ENCODE data around the gene BAG5. TPM values are rescaled to one million over a fixed set of nuclear protein-coding genes. Genes with fewer than 3 reads are reported as not detected.

Gene BAG5
- total RNA-seq, 1 experiment from 2014 or later = 28.9 TPM

- no peaks in the 10 kb centered on the region for H3K4me1 Mint-ChIP-seq (ENCODE audit: low read depth, unreplicated experiment)
- Histone ChIP-seq H3K36me3 (ENCODE audit: control insufficient read depth, insufficient read depth, low read length) (no peaks in the 10 kb centered on the region), H3K9me3 (no peaks in the 10 kb centered on the region), H3K4me3 (ENCODE audit: low read depth, low read length) (no peak overlapping the region), H3K4me1 (peaks cover 6% of the 10 kb centered on the region), H3K27me3 (replicated peaks; ENCODE audit: control insufficient read depth, insufficient read depth, low read length) (no peaks in the 10 kb centered on the region)
- intact Hi-C loops (cut with micrococcal nuclease; ENCODE audit: unreplicated experiment) = no loop called here
- no TSS peak for BruUV-seq (replicated peaks)
- no peak overlapping the region for H3K27ac Mint-ChIP-seq (ENCODE audit: unreplicated experiment)
- POLR2A ChIA-PET = no interaction called here
- H3K36me3 Mint-ChIP-seq (ENCODE audit: insufficient read depth, unreplicated experiment) = peaks cover 6% of the 10 kb centered on the region
- no peak overlapping the region for H3K4me3 Mint-ChIP-seq (ENCODE audit: unreplicated experiment)
- TF ChIP-seq, protein P1, sequence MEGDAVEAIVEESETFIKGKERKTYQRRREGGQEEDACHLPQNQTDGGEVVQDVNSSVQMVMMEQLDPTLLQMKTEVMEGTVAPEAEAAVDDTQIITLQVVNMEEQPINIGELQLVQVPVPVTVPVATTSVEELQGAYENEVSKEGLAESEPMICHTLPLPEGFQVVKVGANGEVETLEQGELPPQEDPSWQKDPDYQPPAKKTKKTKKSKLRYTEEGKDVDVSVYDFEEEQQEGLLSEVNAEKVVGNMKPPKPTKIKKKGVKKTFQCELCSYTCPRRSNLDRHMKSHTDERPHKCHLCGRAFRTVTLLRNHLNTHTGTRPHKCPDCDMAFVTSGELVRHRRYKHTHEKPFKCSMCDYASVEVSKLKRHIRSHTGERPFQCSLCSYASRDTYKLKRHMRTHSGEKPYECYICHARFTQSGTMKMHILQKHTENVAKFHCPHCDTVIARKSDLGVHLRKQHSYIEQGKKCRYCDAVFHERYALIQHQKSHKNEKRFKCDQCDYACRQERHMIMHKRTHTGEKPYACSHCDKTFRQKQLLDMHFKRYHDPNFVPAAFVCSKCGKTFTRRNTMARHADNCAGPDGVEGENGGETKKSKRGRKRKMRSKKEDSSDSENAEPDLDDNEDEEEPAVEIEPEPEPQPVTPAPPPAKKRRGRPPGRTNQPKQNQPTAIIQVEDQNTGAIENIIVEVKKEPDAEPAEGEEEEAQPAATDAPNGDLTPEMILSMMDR (IDR thresholded peaks at IDR 0.05; ENCODE audit: insufficient read depth in 1 of 2, low read depth in 1 of 2, low read length in 1 of 2, severe bottlenecking in 1 of 2, unreplicated experiment in 1 of 2) = no peak
- no peaks in the 10 kb centered on the region for H3K9me3 Mint-ChIP-seq (ENCODE audit: unreplicated experiment)
- DNase-seq = no peak
- CTCF ChIA-PET = interaction anchor here (2.7 to 3.6 kb wide), 2 partner anchors 26 kb away, joined by 13 to 49 read pairs; no protein-coding TSS in a partner anchor
- H3K27me3 Mint-ChIP-seq (ENCODE audit: insufficient read depth, unreplicated experiment) = no peaks in the 10 kb centered on the region
Measured at GRCh38 chr14:103544388-103545218, 17.9 kb downstream of the BAG5 start.

GRCh38 chr14:103543721-103544387, 18.6 kb downstream of the BAG5 start:
- Histone ChIP-seq H3K4me3 (ENCODE audit: low read depth, low read length) (no peak overlapping the region), H3K36me3 (ENCODE audit: control insufficient read depth, insufficient read depth, low read length) (no peaks in the 10 kb centered on the region), H3K9me3 (no peaks in the 10 kb centered on the region), H3K27me3 (replicated peaks; ENCODE audit: control insufficient read depth, insufficient read depth, low read length) (no peaks in the 10 kb centered on the region), H3K4me1 (peaks cover 6% of the 10 kb centered on the region)
- DNase-seq = no peak
- Mint-ChIP-seq H3K36me3 (ENCODE audit: insufficient read depth, unreplicated experiment) (peaks cover 11% of the 10 kb centered on the region), H3K4me3 (ENCODE audit: unreplicated experiment) (no peak overlapping the region), H3K9me3 (ENCODE audit: unreplicated experiment) (no peaks in the 10 kb centered on the region), H3K4me1 (ENCODE audit: low read depth, unreplicated experiment) (no peaks in the 10 kb centered on the region), H3K27ac (ENCODE audit: unreplicated experiment) (no peak overlapping the region), H3K27me3 (ENCODE audit: insufficient read depth, unreplicated experiment) (no peaks in the 10 kb centered on the region)
- BruUV-seq (replicated peaks) = no TSS peak
- intact Hi-C loops (cut with micrococcal nuclease; ENCODE audit: unreplicated experiment) = no loop called here
- TF ChIP-seq, protein P1 (IDR thresholded peaks at IDR 0.05; ENCODE audit: insufficient read depth in 1 of 2, low read depth in 1 of 2, low read length in 1 of 2, severe bottlenecking in 1 of 2, unreplicated experiment in 1 of 2) = no peak
- CTCF ChIA-PET = interaction anchor here (2.7 kb wide), 1 partner anchor 25 kb away, joined by 13 read pairs; no protein-coding TSS in a partner anchor
- POLR2A ChIA-PET = interaction anchor here (0.7 kb wide), 1 partner anchor 21 kb away, joined by 3 read pairs; the partner anchor contains the start of gene CKB

GRCh38 chr14:103543140-103543539, 19.3 kb downstream of the BAG5 start:
- no peak for DNase-seq
- no peak overlapping the region for H3K4me3 Mint-ChIP-seq (ENCODE audit: unreplicated experiment)
- CTCF ChIA-PET = interaction anchor here (2.7 kb wide), 1 partner anchor 24 kb away, joined by 13 read pairs; no protein-coding TSS in a partner anchor
- no peaks in the 10 kb centered on the region for H3K27me3 ChIP-seq (replicated peaks; ENCODE audit: control insufficient read depth, insufficient read depth, low read length)
- no TSS peak for BruUV-seq (replicated peaks)
- no peaks in the 10 kb centered on the region for H3K9me3 Mint-ChIP-seq (ENCODE audit: unreplicated experiment)
- no peak overlapping the region for H3K27ac Mint-ChIP-seq (ENCODE audit: unreplicated experiment)
- TF ChIP-seq, protein P1 (IDR thresholded peaks at IDR 0.05; ENCODE audit: insufficient read depth in 1 of 2, low read depth in 1 of 2, low read length in 1 of 2, severe bottlenecking in 1 of 2, unreplicated experiment in 1 of 2) = no peak
- no peaks in the 10 kb centered on the region for H3K9me3 ChIP-seq
- peaks cover 11% of the 10 kb centered on the region for H3K36me3 Mint-ChIP-seq (ENCODE audit: insufficient read depth, unreplicated experiment)
- POLR2A ChIA-PET = no interaction called here
- no peak overlapping the region for H3K4me3 ChIP-seq (ENCODE audit: low read depth, low read length)
- intact Hi-C loops (cut with micrococcal nuclease; ENCODE audit: unreplicated experiment) = no loop called here
- H3K27me3 Mint-ChIP-seq (ENCODE audit: insufficient read depth, unreplicated experiment) = no peaks in the 10 kb centered on the region
- peaks cover 6% of the 10 kb centered on the region for H3K4me1 ChIP-seq
- H3K4me1 Mint-ChIP-seq (ENCODE audit: low read depth, unreplicated experiment) = no peaks in the 10 kb centered on the region
- H3K36me3 ChIP-seq (ENCODE audit: control insufficient read depth, insufficient read depth, low read length) = no peaks in the 10 kb centered on the region

All from Caco-2 (cell line).